Heart left ventricle (tissue), 16 donors: ENCODE data around the gene PRR22. TPM values are rescaled to one million over a fixed set of nuclear protein-coding genes. Genes with fewer than 3 reads are reported as not detected.

Experiments used
- ATAC-seq, 4 donors: fragments of 200-7000 bp; cut with Tn5 transposase; one replicate each; pipeline ENCODE4 v1.9.1; 2020 to 2022; ENCODE audit warnings: moderate library complexity in 4 of 4, mild to moderate bottlenecking in 3 of 4, moderate number of reproducible peaks in 1 of 4
- DNase-seq, 5 donors: peaks; one replicate each; pipeline ENCODE4 v3.0.0-alpha.2; 2020
- H3K27ac ChIP-seq, 12 donors: fragments of 200-600 bp; sonication (generic) in 4 of 12; one replicate each; pipeline versions ENCODE4 v1.5.0 to v1.8.0; 2016 to 2022; ENCODE audit warnings: mild to moderate bottlenecking in 2 of 12
- H3K27me3 ChIP-seq, 9 donors: fragments of 200-600 bp; sonication (generic) in 2 of 9; one replicate each; pipeline versions ENCODE4 v1.5.1 to v1.8.0; 2016 to 2022; ENCODE audit warnings: mild to moderate bottlenecking in 3 of 9
- H3K36me3 ChIP-seq, 9 donors: fragments of 200-600 bp; sonication (generic) in 2 of 9; one replicate each; pipeline versions ENCODE4 v1.5.0 to v1.8.0; 2018 to 2022; ENCODE audit warnings: mild to moderate bottlenecking in 2 of 9
- H3K4me1 ChIP-seq, 12 donors: fragments of 200-600 bp; sonication (generic) in 4 of 12; one replicate each; pipeline versions ENCODE4 v1.5.0 to v1.8.0; 2016 to 2022; ENCODE audit warnings: mild to moderate bottlenecking in 3 of 12
- H3K4me3 ChIP-seq, 12 donors: fragments of 200-600 bp; sonication (generic) in 4 of 12; one replicate each; pipeline versions ENCODE4 v1.5.0 to v1.8.0; 2017 to 2022; ENCODE audit warnings: mild to moderate bottlenecking in 9 of 12, moderate library complexity in 4 of 12
- H3K9me3 ChIP-seq, 12 donors: fragments of 200-600 bp; sonication (generic) in 4 of 12; one replicate each; pipeline versions ENCODE4 v1.5.0 to v1.8.0; 2016 to 2022; ENCODE audit warnings: mild to moderate bottlenecking in 1 of 12
- CTCF ChIP-seq, 12 donors: fragments of 200-600 bp; sonication (generic) in 4 of 12; IDR thresholded peaks; one replicate each; pipeline versions ENCODE4 v1.5.0 to v1.8.0; 2018 to 2022; ENCODE audit warnings: antibody characterized with exemption in 12 of 12, mild to moderate bottlenecking in 5 of 12
- POLR2A ChIP-seq, 2 donors: fragments of 450-650 bp; IDR thresholded peaks; one replicate each; pipeline ENCODE4 v1.6.1; 2017; ENCODE audit warnings: antibody characterized with exemption in 2 of 2, mild to moderate bottlenecking in 2 of 2, moderate library complexity in 2 of 2
- WGBS, 4 donors: extraction: QIAGEN DNeasy Blood & Tissue Kit in 2 of 4; methylation state at CpG; one replicate each; pipeline versions ENCODE4 v1.1.5 to v1.1.7; 2013 to 2018; 5-methylcytosine and 5-hydroxymethylcytosine counted together
- intact Hi-C, 10 donors: fragments of 100-400 bp; cut with DNase I; formaldehyde crosslinking; loops; one replicate each; pipeline versions ENCODE4 v1.11.1 to v1.14.2; 2022
- polyA plus RNA-seq, 2 donors: library from polyadenylated mRNA; stranded (reverse); fragments of 200-250 nt; gene quantifications; one replicate each; pipeline ENCODE4 v1.2.3, GENCODE V29; 2013
- total RNA-seq, 9 donors: library from RNA; depleted of rRNA in 2 of 9; stranded (reverse); fragments of >200 nt in 2 of 9; fragmentation: NEBNext Ultra II Directional in 3 of 9; extraction: Animal tissue kit (Norgen Biotek cat#: 25700) in 3 of 9; gene quantifications; one replicate each; pipeline versions ENCODE4 v1.1.0 to v1.2.4, GENCODE V29; 2016 to 2023
- donor health status: ischemic (EF 13 %, LVEDD 7.1; RV severe dilation, severe dysfunction).
- donor health status: healthy with polysubstance abuse.
- donor health status: DM: no; HTN: yes; CAD: no.
- donor health status: DM: no; HTN: no; CAD: no.
- donor health status: ischemic (EF 25% LVEDD 6.9; RV normal size, moderate dysfunction).
- donor health status: ischemic (EF 25% LVEDD 5.7; RV mildly dilated, moderate dysfunction).
- donor health status: healthy.
- donor health status: DM: yes; HTN: yes; CAD: no.
- donor health status: ischemic (EF 35%, LVEDD 5.7; RV mildly dilated, moderate dysfunction).
- donor health status: nonischemic (EF 11% LVEDD 7.7; RV severe dilation, severe dysfunction).
- donor health status: DM: yes; HTN: yes; CAD: no.
- donor health status: PGD.
- donor health status: ischemic (EF 29% LVEDD 5.4; RV normal size, mild dysfunction).
- donor health status: nonischemic (EF 23%, LVEDD 6.1; RV moderate dilation, normal function).

The PRR22 gene
- total and polyA plus RNA-seq, 11 donors, result 0.91 to 1.9 (median 1.1) TPM; not detected in 2

- DNase-seq, result no peak
- 80 to 95% (median 85%) methylated on average over 10 of the region's 10 CpGs for WGBS, 4 donors
- no peaks in the 10 kb centered on the region for H3K36me3 ChIP-seq
- no peaks in the 10 kb centered on the region for H3K4me1 ChIP-seq
- no peak for TF ChIP-seq POLR2A (IDR thresholded peaks at IDR 0.05)
- TF ChIP-seq CTCF (IDR thresholded peaks at IDR 0.05), result no peak
- no peak overlapping the region for H3K27ac ChIP-seq
- no peak for ATAC-seq
- no peaks in the 10 kb centered on the region for H3K27me3 ChIP-seq
- intact Hi-C loops, result no loop called here
- H3K9me3 ChIP-seq, result no peaks in the 10 kb centered on the region
- no peak overlapping the region for H3K4me3 ChIP-seq
These were observed 34.0 kb upstream of the PRR22 start for GRCh38 chr19:5818594-5818993.

- no peak for TF ChIP-seq POLR2A (IDR thresholded peaks at IDR 0.05)
- no peak for TF ChIP-seq CTCF (IDR thresholded peaks at IDR 0.05)
- no peak overlapping the region for H3K27ac ChIP-seq
- no peaks in the 10 kb centered on the region for H3K36me3 ChIP-seq
- H3K4me3 ChIP-seq, result no peak overlapping the region
- no peaks in the 10 kb centered on the region for H3K9me3 ChIP-seq
- intact Hi-C loops, result no loop called here
- no peaks in the 10 kb centered on the region for H3K27me3 ChIP-seq
- ATAC-seq (no peak), DNase-seq (no peak)
- no peaks in the 10 kb centered on the region for H3K4me1 ChIP-seq
- 88 to 96% (median 89%) methylated on average over 2 of the region's 2 CpGs for WGBS, 4 donors
These were observed 32.7 kb upstream of the PRR22 start for GRCh38 chr19:5817218-5817617.

- WGBS, 4 donors, result 61 to 74% (median 67%) methylated on average over 11 of the region's 11 CpGs
- Histone ChIP-seq H3K4me3 (no peak overlapping the region), H3K27ac (no peak overlapping the region), H3K9me3 (no peaks in the 10 kb centered on the region), H3K36me3 (no peaks in the 10 kb centered on the region), H3K4me1 (no peaks in the 10 kb centered on the region), H3K27me3 (no peaks in the 10 kb centered on the region)
- ATAC-seq, result peak in 1 of 4 donors; percentile 46
- DNase-seq, result no peak
- no peak for TF ChIP-seq POLR2A (IDR thresholded peaks at IDR 0.05)
- TF ChIP-seq CTCF (IDR thresholded peaks at IDR 0.05), result no peak
- intact Hi-C loops, result no loop called here
These were observed 30.3 kb upstream of the PRR22 start for GRCh38 chr19:5814852-5815246.

- DNase-seq, result no peak
- Histone ChIP-seq H3K4me1 (no peaks in the 10 kb centered on the region), H3K9me3 (no peaks in the 10 kb centered on the region), H3K27ac (no peak overlapping the region), H3K27me3 (no peaks in the 10 kb centered on the region), H3K36me3 (no peaks in the 10 kb centered on the region), H3K4me3 (no peak overlapping the region)
- 71 to 85% (median 73%) methylated on average over 6 to 9 of the region's 9 CpGs for WGBS, 4 donors
- intact Hi-C loops, result no loop called here
- ATAC-seq, result peak in 1 of 4 donors; percentile 12
- no peak for TF ChIP-seq CTCF (IDR thresholded peaks at IDR 0.05)
- TF ChIP-seq POLR2A (IDR thresholded peaks at IDR 0.05), result no peak
These were observed 29.7 kb upstream of the PRR22 start for GRCh38 chr19:5814123-5814851.
